DOHH2 (cell line): Measurements from ENCODE around the gene ZBTB25.

Experiments used
- H3F3A ChIP-seq: fragments of 200-600 bp; sonication (generic), shearing (Covaris generic); 2 replicates; pipeline ENCODE4 v1.6.0; 2016; ENCODE audit warnings: antibody characterized with exemption, mild to moderate bottlenecking; ENCODE audit not compliant: control insufficient read depth, insufficient read depth
- H3K27ac ChIP-seq: fragments of 200-600 bp; sonication (generic); 2 replicates; pipeline ENCODE4 v1.5.1; 2014; ENCODE audit warnings: low read depth, mild to moderate bottlenecking, low read length, moderate library complexity
- H3K27me3 ChIP-seq: fragments of 200-600 bp; sonication (generic); 2 replicates; pipeline ENCODE4 v1.6.1; 2014; ENCODE audit warnings: mild to moderate bottlenecking, low read length, mixed read lengths; ENCODE audit not compliant: control insufficient read depth
- H3K36me3 ChIP-seq: fragments of 200-600 bp; sonication (generic); 2 replicates; pipeline ENCODE4 v1.6.1; 2014; ENCODE audit warnings: mild to moderate bottlenecking, low read length, moderate library complexity, mixed read lengths; ENCODE audit not compliant: control insufficient read depth
- H3K4me1 ChIP-seq: fragments of 200-600 bp; sonication (generic); 2 replicates; pipeline ENCODE4 v1.6.1; 2014; ENCODE audit warnings: mild to moderate bottlenecking, low read length, mixed read lengths; ENCODE audit not compliant: control insufficient read depth
- H3K4me2 ChIP-seq: fragments of 200-600 bp; sonication (generic); 2 replicates; pipeline ENCODE4 v1.6.0; 2014; ENCODE audit warnings: mild to moderate bottlenecking, low read length, moderate library complexity
- H3K4me3 ChIP-seq: fragments of 200-600 bp; sonication (generic); 2 replicates; pipeline ENCODE4 v1.5.1; 2014; ENCODE audit warnings: mild to moderate bottlenecking, low read length, mixed read lengths
- H3K79me2 ChIP-seq: fragments of 200-600 bp; sonication (generic); 2 replicates; pipeline ENCODE4 v1.6.1; 2014; ENCODE audit warnings: mild to moderate bottlenecking, low read length, mixed read lengths; ENCODE audit not compliant: control insufficient read depth
- H3K9me2 ChIP-seq: fragments of 200-600 bp; sonication (generic); replicated peaks from 2 replicates; pipeline ENCODE4 v1.6.1; 2014; ENCODE audit warnings: mild to moderate bottlenecking, low read length, mixed read lengths; ENCODE audit not compliant: control insufficient read depth
- H3K9me3 ChIP-seq: fragments of 200-600 bp; sonication (generic); 2 replicates; pipeline ENCODE4 v1.6.1; 2014; ENCODE audit warnings: antibody characterized with exemption, low read length, mixed read lengths; ENCODE audit not compliant: control insufficient read depth, insufficient read depth
- H4K20me1 ChIP-seq: fragments of 200-600 bp; sonication (generic); 2 replicates; pipeline ENCODE4 v1.6.0; 2014; ENCODE audit warnings: low read depth, mild to moderate bottlenecking, antibody characterized with exemption, low read length, moderate library complexity; ENCODE audit not compliant: control insufficient read depth, insufficient read depth
- CTCF ChIP-seq: fragments of 200-600 bp; sonication (generic); IDR thresholded peaks from one replicate; pipeline ENCODE4 v1.5.1; 2014; ENCODE audit warnings: antibody characterized with exemption, mild to moderate bottlenecking, low read depth, low read length; ENCODE audit not compliant: poor library complexity, severe bottlenecking
- EZH2phosphoT487 ChIP-seq: fragments of 200-600 bp; sonication (generic); IDR thresholded peaks from 2 replicates; pipeline ENCODE4 v1.6.1; 2017; ENCODE audit warnings: borderline replicate concordance, mild to moderate bottlenecking, antibody characterized with exemption, low read length, moderate library complexity, mixed read lengths

The ZBTB25 gene

DNA sequence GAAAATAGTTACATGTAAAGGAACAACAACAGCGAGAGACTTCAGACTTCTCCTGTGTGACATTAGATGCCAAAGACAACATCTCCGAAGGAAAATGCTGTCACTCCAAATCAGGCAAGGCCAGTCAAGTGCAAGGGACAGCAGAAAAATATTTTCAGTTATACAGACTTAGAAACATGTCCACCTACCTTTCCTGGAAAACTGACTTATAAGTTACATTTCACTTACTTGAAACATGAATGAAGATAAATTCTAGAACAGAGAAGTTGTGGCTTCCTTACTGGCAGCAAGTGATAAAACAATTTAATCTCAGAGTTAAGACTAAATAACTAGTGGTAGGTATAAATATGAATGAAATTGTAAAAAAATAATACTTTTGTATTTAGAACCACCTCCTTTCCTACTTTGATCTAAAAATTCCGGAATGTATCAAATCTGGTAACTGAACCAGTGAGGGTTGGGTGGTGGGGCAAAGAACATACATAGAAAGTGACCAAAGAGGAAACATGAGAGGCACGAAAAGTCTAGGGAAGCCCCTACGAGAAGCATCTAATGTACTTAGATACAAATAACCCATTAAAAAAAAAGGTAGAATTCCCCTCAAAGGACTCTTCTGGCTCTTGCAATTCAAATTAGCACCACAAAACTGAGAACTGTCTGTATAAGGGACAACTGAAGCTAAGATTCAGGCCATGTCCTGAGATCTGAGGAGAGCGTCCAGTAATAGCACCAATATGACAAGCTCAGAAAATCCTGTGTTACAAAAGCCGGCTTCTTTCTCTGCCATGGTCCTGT, 94.3 kb downstream of the ZBTB25 start:
- Histone ChIP-seq H3K9me2 (no peaks in the 10 kb centered on the region), H3K4me2 (no peak overlapping the region), H3K36me3 (peaks cover 87% of the 10 kb centered on the region), H3K27ac (no peak overlapping the region), H3K4me1 (no peaks in the 10 kb centered on the region), H3K4me3 (no peak overlapping the region), H3K9me3 (no peaks in the 10 kb centered on the region), H3F3A (no peaks in the 10 kb centered on the region), H3K27me3 (no peaks in the 10 kb centered on the region), H3K79me2 (peaks cover 60% of the 10 kb centered on the region), H4K20me1 (no peaks in the 10 kb centered on the region)
- TF ChIP-seq EZH2phosphoT487 (no peak), CTCF (no peak)

DNA sequence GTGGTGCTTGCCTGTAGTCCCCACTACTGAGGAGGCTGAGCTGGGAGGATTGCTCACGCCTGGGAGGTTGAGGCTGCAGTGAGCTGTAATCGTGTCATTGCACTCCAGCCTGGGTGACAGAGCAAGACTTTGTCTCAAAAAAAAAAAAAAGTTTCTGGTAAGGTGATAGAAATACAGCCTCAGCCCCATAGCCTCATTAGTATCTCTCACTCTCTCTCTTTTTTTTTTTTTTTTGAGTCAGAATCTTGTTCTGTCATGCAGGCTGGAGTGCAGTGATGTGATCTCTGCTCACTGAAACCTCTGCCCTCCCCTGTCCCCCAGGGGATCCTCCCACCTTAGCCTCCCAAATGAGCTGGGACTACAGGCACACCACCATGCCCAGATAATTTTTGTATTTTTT, 96.3 kb downstream of the ZBTB25 start:
- H3K79me2 ChIP-seq, result peaks cover 70% of the 10 kb centered on the region
- no peak for TF ChIP-seq EZH2phosphoT487
- no peak for TF ChIP-seq CTCF
- H3K9me2 ChIP-seq, result no peaks in the 10 kb centered on the region
- H3K4me2 ChIP-seq, result no peak overlapping the region
- H4K20me1 ChIP-seq, result no peaks in the 10 kb centered on the region
- H3K27me3 ChIP-seq, result no peaks in the 10 kb centered on the region
- no peaks in the 10 kb centered on the region for H3F3A ChIP-seq
- H3K4me3 ChIP-seq, result no peak overlapping the region
- no peaks in the 10 kb centered on the region for H3K9me3 ChIP-seq
- H3K4me1 ChIP-seq, result no peaks in the 10 kb centered on the region
- H3K27ac ChIP-seq, result no peak overlapping the region
- H3K36me3 ChIP-seq, result peaks cover 83% of the 10 kb centered on the region

- no peaks in the 10 kb centered on the region for H3K4me1 ChIP-seq
- H3K4me3 ChIP-seq, result no peak overlapping the region
- no peaks in the 10 kb centered on the region for H3K27me3 ChIP-seq
- H3K9me3 ChIP-seq, result no peaks in the 10 kb centered on the region
- H3K79me2 ChIP-seq, result peaks cover 78% of the 10 kb centered on the region
- H3K36me3 ChIP-seq, result peaks cover 76% of the 10 kb centered on the region
- H3K9me2 ChIP-seq, result no peaks in the 10 kb centered on the region
- TF ChIP-seq CTCF (no peak), EZH2phosphoT487 (no peak)
- H3K4me2 ChIP-seq, result no peak overlapping the region
- H4K20me1 ChIP-seq, result peaks cover 2% of the 10 kb centered on the region; the same call in 1 of the 2 replicates
- peaks cover 4% of the 10 kb centered on the region; the same call in 1 of the 2 replicates for H3F3A ChIP-seq
- H3K27ac ChIP-seq, result no peak overlapping the region
Observed at GRCh38 chr14:64405295-64405694, 98.3 kb downstream of the ZBTB25 start.
